ENCODE results near the gene GORASP2.

GRCh38 chr2:170999654-171000053 is 70.6 kb downstream of the GORASP2 start:
- no peak for TF ChIP-seq ISL1 (CRISPR knock-in tag; IDR thresholded peaks at IDR 0.05)
- no peak for TF ChIP-seq CREB5 (CRISPR knock-in tag; IDR thresholded peaks at IDR 0.05; ENCODE audit: low read depth)
- TF ChIP-seq ZNF8 (CRISPR knock-in tag; IDR thresholded peaks at IDR 0.05), result no peak
- TF ChIP-seq SNAI2 (CRISPR knock-in tag; IDR thresholded peaks at IDR 0.05), result no peak
- TF ChIP-seq PATZ1 (CRISPR knock-in tag; IDR thresholded peaks at IDR 0.05; ENCODE audit: borderline replicate concordance), result no peak
- no peak for TF ChIP-seq ZNF70 (CRISPR knock-in tag; IDR thresholded peaks at IDR 0.05)
- no peak for TF ChIP-seq ZC3H10 (CRISPR knock-in tag; IDR thresholded peaks at IDR 0.05)
- no peak for TF ChIP-seq TSHZ2 (CRISPR knock-in tag; IDR thresholded peaks at IDR 0.05)
- TF ChIP-seq RARB (CRISPR knock-in tag; IDR thresholded peaks at IDR 0.05), result no peak
